OCI-LY1 (cell line): ENCODE data around the gene ADGRG1.

Experiments
- H2AFZ ChIP-seq: fragments of 200-600 bp; sonication (generic), shearing (Covaris generic); 2 replicates; pipeline ENCODE4 v1.6.0; 2014; ENCODE audit warnings: antibody characterized with exemption, mild to moderate bottlenecking, low read length
- H3F3A ChIP-seq: fragments of 200-600 bp; sonication (generic), shearing (Covaris generic); 2 replicates; pipeline ENCODE4 v1.6.0; 2014; ENCODE audit warnings: mild to moderate bottlenecking, antibody characterized with exemption, low read length, moderate library complexity; ENCODE audit not compliant: insufficient read depth
- H3K27ac ChIP-seq: fragments of 200-600 bp; sonication (generic); 2 replicates; pipeline ENCODE4 v1.5.1; 2014; ENCODE audit warnings: low read length, mixed run types, mild to moderate bottlenecking, low read depth; ENCODE audit not compliant: poor library complexity, severe bottlenecking
- H3K27me3 ChIP-seq: fragments of 200-600 bp; sonication (generic); 2 replicates; pipeline ENCODE4 v1.6.0; 2014; ENCODE audit warnings: antibody characterized with exemption, mild to moderate bottlenecking, low read length, moderate library complexity; ENCODE audit not compliant: insufficient read depth
- H3K36me3 ChIP-seq: fragments of 200-600 bp; sonication (generic); 2 replicates; pipeline ENCODE4 v1.6.1; 2014; ENCODE audit warnings: mild to moderate bottlenecking, antibody characterized with exemption, low read length, moderate library complexity, mixed read lengths; ENCODE audit not compliant: insufficient read depth
- H3K4me1 ChIP-seq: fragments of 200-600 bp; sonication (generic); 2 replicates; pipeline ENCODE4 v1.5.1; 2014; ENCODE audit warnings: mild to moderate bottlenecking, low read length, moderate library complexity; ENCODE audit not compliant: insufficient read depth, severe bottlenecking
- H3K4me2 ChIP-seq: fragments of 200-600 bp; sonication (generic), shearing (Covaris generic); 2 replicates; pipeline ENCODE4 v1.6.1; 2014; ENCODE audit warnings: low read length
- H3K4me3 ChIP-seq: fragments of 200-600 bp; sonication (generic); 2 replicates; pipeline ENCODE4 v1.5.1; 2014; ENCODE audit warnings: low read length, low read depth, mild to moderate bottlenecking, mixed read lengths; ENCODE audit not compliant: poor library complexity, severe bottlenecking
- H3K79me2 ChIP-seq: fragments of 200-600 bp; shearing (Covaris generic); 2 replicates; pipeline ENCODE4 v1.6.1; 2016; ENCODE audit warnings: mixed run types, low read length, mixed read lengths; ENCODE audit not compliant: insufficient read depth
- H3K9ac ChIP-seq: fragments of 200-600 bp; sonication (generic), shearing (Covaris generic); 2 replicates; pipeline ENCODE4 v1.6.1; 2014; ENCODE audit warnings: mild to moderate bottlenecking, low read length, mixed read lengths
- H3K9me2 ChIP-seq: fragments of 200-600 bp; sonication (generic), shearing (Covaris generic); 2 replicates; pipeline ENCODE4 v1.6.1; 2014; ENCODE audit warnings: low read depth, mild to moderate bottlenecking, low read length, mixed read lengths
- H3K9me3 ChIP-seq: fragments of 200-600 bp; shearing (Covaris generic); 2 replicates; pipeline ENCODE4 v1.6.1; 2014; ENCODE audit warnings: low read length, mixed read lengths
- H4K20me1 ChIP-seq: fragments of 200-600 bp; sonication (generic), shearing (Covaris generic); 2 replicates; pipeline ENCODE4 v1.6.0; 2016; ENCODE audit warnings: mild to moderate bottlenecking, low read length; ENCODE audit not compliant: insufficient read depth
- CTCF ChIP-seq: fragments of 200-600 bp; sonication (generic), shearing (Covaris generic); IDR thresholded peaks from 2 replicates; pipeline ENCODE4 v1.5.1; 2017; ENCODE audit warnings: mild to moderate bottlenecking, antibody characterized with exemption, low read length, moderate library complexity, mixed read lengths
- EZH2 ChIP-seq: fragments of 200-600 bp; sonication (generic), shearing (Covaris generic); IDR thresholded peaks from 2 replicates; pipeline ENCODE4 v1.8.0; 2017; ENCODE audit warnings: borderline replicate concordance, mixed run types, mild to moderate bottlenecking, antibody characterized with exemption, low read length, moderate library complexity, mixed read lengths

Gene ADGRG1

GRCh38 chr16:57624806-57625500, 3.5 kb upstream of the ADGRG1 start:
- TF ChIP-seq CTCF (no peak), EZH2 (no peak)
- Histone ChIP-seq H3K4me1 (no peaks in the 10 kb centered on the region), H3K9me3 (no peaks in the 10 kb centered on the region), H3K36me3 (no peaks in the 10 kb centered on the region), H3K27me3 (peaks cover 2% of the 10 kb centered on the region; the same call in 1 of the 2 replicates), H3K4me3 (no peak overlapping the region), H2AFZ (no peak overlapping the region), H4K20me1 (no peaks in the 10 kb centered on the region), H3K27ac (no peak overlapping the region), H3F3A (no peaks in the 10 kb centered on the region), H3K9me2 (no peaks in the 10 kb centered on the region), H3K4me2 (no peak overlapping the region), H3K9ac (no peak overlapping the region), H3K79me2 (no peaks in the 10 kb centered on the region)

- Histone ChIP-seq H3K4me2 (no peak overlapping the region), H3K9me2 (no peaks in the 10 kb centered on the region), H3K27ac (no peak overlapping the region), H3F3A (no peaks in the 10 kb centered on the region), H3K79me2 (no peaks in the 10 kb centered on the region), H3K4me1 (no peaks in the 10 kb centered on the region), H2AFZ (no peak overlapping the region), H4K20me1 (no peaks in the 10 kb centered on the region), H3K4me3 (no peak overlapping the region), H3K27me3 (no peaks in the 10 kb centered on the region; the same call in 1 of the 2 replicates), H3K9me3 (no peaks in the 10 kb centered on the region), H3K9ac (no peak overlapping the region), H3K36me3 (no peaks in the 10 kb centered on the region)
- TF ChIP-seq EZH2, result no peak
- TF ChIP-seq CTCF, result no peak
These were observed 1.8 kb upstream of the ADGRG1 start for GRCh38 chr16:57626420-57627170.

- no peaks in the 10 kb centered on the region; the same call in 1 of the 2 replicates for H3K27me3 ChIP-seq
- H3K79me2 ChIP-seq, result no peaks in the 10 kb centered on the region
- H2AFZ ChIP-seq, result no peak overlapping the region
- no peak overlapping the region for H3K9ac ChIP-seq
- TF ChIP-seq EZH2 (no peak), CTCF (no peak)
- no peak overlapping the region for H3K4me2 ChIP-seq
- H4K20me1 ChIP-seq, result no peaks in the 10 kb centered on the region
- no peaks in the 10 kb centered on the region for H3K36me3 ChIP-seq
- no peak overlapping the region for H3K4me3 ChIP-seq
- H3K27ac ChIP-seq, result no peak overlapping the region
- H3F3A ChIP-seq, result no peaks in the 10 kb centered on the region
- H3K9me3 ChIP-seq, result no peaks in the 10 kb centered on the region
- H3K4me1 ChIP-seq, result no peaks in the 10 kb centered on the region
- H3K9me2 ChIP-seq, result no peaks in the 10 kb centered on the region
These were observed 1.1 kb upstream of the ADGRG1 start for GRCh38 chr16:57627184-57627871.
